GM19193 (cell line): ENCODE data around the gene INKA2.

Experiments
- POLR2A ChIP-seq: IDR thresholded peaks from 4 replicates; pipeline ENCODE4 v1.6.1; 2011; ENCODE audit not compliant: insufficient read depth, insufficient read length; ENCODE audit errors: extremely low read depth

The INKA2 gene

DNA sequence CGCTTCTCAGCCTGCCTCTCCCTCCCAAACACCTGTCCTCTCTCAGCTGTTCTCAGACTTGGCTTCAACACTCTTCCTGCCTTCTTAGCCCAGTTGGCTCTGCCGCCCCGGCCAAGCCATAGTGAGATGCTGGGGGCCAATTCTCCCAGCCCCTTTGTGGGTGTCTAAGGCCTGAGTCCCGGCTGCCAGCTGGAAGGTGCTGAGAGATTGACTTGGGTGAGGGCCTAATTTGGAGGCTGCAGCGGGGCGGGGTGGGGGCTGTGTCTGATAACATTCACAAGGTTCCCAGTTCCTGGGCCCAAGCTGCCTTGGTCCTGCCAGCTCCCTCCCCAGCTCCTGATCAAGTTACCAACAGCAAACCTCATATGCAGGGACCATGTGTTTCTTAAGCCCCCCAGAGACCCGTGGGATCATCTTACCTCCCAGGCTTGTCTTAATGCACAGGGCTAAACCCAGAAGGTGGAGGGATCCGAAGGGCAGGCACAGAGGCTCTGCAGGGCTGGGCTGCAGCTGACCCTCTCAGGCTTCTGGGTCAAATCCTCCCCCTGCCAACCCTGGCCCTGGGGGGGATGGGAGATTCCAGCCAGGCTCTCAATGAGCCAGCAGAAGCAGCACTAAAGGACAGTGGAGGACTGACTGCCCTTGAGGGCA, 9.8 kb downstream of the INKA2 start:
- no peak for TF ChIP-seq POLR2A

DNA sequence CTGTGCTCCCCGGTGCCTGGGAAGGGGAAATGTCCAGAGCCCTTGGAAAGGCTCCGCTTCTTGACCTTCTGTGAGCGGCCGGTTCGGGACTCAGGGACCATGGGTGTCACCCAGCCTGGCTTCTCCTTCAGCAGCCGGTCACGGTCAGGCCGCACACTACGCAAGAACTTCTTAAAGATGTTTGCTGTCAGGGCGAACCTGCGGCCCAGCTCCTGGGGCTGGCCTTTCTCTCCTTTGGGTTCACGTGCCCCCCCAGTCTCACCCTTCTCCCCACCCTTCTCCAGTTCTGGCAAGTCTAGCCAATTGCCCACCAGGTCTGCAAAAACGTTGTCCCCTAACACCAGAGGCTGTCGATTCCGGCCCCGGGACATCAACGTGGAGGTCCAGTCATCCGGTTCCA, 12.1 kb downstream of the INKA2 start:
- no peak for TF ChIP-seq POLR2A

- TF ChIP-seq POLR2A = no peak
Measured at GRCh38 chr1:111725192-111725591, 14.0 kb downstream of the INKA2 start.

DNA sequence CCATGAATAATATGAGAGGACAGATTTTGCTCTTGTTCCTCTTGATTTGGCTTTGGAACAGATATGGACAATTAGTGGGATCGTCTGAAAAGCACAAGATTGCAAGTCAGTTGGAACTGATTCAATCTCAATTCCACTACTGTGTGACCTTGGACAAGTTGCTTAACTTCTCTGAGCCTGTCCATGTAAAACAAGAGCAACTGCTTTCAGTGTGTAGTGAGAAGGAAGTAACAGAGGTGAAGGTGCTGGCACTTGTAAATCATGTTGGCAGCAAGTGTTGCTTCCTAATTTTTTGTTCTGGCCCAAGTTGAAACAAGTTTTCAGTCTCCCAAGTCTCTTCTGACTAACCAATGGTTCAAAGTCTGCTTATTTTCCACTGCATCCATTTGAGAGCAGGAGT, 15.3 kb downstream of the INKA2 start:
- TF ChIP-seq POLR2A = no peak

DNA sequence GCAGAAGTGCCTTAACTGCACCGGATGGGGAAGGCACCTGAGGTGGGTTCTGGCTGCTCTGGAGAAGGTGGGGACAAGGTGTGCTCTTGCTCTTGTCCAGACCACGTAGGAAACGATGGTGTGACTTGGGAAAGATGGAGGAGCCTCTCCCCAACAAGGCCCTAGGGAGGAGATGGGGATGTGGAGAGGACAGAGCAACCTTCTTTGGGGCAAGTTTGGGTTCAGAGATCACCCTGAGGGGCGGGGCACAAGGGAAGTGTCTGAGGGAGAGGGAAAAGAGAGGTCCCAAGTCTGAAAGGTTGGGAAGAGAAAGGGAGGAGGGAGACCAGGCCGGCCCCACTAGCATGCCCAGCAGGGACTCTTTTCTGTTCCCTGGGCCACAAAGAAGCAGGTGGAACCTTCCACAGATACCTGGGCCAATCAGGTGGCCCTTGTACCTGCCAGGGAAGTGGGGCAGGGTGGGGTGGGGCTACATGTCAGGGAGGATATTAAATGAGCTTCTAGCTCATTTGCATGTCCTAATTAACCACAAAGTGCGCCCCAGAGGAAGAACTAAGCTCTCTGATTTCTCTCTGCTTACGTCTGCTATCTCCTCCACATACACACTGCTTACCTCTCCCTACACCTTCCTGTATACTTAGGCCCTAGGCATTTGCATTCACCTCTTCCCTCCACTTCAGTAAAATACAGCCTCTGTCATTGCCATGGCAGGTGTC, 15.9 kb downstream of the INKA2 start:
- no peak for TF ChIP-seq POLR2A

DNA sequence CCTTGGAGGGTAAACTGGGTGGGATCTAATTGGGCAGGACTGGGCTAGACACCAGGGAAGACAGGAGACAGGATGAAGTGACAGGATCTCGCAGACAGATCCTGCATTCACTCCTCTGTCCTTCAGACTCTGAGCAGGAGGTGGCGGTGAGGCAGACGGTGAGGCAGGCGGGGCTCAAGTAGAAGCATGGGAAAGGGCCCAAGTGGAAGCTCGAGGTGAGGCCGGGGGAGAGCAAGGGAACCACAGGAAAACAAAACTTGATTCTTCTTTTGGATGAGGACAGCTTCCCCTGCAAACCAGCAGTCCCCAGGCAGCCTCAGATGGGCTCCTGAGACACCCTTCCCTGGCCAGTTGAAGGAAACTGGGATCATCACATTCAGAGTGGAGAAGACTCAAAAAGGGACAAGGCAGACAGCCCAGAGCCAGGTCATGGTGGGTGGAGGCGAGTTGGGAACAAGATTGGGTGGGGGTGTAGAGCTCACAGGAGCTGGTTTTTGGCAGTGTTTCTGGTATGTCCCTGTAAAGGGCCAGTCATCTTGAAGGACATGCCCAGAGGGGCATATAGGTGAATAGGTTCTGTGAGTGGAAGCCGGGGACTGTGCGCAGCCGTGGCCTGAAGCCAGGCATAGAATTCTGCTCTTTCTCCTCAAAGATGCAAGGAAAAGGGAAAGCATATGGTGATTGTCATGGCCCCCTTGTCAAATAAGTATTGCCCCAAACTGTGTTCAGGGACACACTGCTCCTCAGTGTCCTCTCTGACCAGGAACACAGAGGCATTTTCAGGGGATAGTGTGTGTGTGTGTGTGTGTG, 18.0 kb downstream of the INKA2 start:
- TF ChIP-seq POLR2A = no peak

DNA sequence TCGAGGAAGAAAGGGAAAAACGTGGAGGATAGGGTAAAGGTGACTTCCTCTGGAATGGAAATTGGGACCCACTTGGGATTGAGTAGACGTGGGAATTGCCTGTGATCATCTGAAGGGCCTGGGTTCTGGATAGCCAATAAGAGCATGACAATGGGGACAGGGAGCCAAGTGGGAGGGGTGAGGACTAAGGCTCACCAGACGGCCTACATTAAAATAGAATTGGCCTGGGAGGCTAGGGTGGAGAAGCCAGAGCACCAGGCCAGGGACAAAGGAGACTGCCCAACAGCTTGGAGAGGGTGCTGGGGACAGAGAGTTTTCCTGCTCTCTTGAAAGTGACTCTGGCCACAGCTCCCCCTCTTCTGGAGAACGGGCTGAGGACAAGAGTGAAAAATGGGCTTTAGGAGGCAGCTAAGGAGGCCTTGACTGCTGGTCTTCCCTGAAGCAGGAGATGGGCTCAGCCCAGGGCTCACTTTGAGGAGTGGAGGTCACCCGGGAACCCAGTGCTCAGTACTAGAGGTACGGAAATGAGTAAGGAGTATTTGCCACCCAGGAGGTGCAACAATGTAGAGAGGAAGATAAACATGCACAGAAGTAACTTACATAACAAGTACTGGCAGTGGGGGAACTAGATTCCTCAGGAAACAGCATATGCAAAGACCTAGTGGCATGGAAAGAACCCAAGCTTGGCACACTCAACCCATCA, 18.8 kb downstream of the INKA2 start:
- TF ChIP-seq POLR2A = no peak

- TF ChIP-seq POLR2A = no peak
Measured at GRCh38 chr1:111719674-111720132, 19.5 kb downstream of the INKA2 start.

GRCh38 chr1:111719135-111719534, 20.1 kb downstream of the INKA2 start:
- no peak for TF ChIP-seq POLR2A

DNA sequence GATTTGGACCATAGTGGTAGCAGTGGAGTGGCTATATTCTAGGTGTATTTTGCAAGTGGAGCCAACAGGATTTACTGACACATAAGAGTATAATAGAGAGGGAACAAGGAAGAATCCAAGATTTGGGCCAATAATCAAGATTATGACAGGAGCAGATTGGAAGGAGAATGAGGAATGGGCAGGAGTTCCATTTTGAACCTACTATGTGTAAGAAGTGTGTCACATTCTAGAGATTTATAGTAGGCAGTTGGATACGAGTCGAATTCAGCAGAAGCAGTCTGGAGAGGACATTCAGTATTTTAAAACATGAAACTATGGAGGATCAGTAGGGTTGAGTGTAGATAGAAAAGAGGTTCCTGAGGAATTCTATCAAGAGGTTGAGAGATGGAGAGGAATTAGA, 21.7 kb downstream of the INKA2 start:
- TF ChIP-seq POLR2A = no peak

DNA sequence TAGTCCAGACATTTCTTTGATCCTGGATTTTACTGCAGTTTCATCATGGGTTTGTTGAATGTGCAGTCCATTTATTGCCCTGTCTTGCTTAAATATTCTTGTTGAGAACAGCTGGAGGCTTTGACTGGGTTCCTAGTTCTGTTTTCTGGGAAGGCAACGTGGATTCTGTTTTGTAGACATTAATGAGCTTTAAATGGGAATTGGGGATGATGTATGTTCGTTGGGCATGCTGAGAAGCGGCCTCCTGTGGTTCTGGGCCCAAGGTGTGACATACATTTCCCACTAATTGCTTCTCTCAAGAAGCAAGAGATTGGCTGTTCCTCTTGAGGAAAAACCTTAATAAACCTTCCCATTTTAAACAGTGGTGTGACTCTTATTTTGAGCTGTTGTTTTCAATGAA, 22.9 kb downstream of the INKA2 start:
- no peak for TF ChIP-seq POLR2A

DNA sequence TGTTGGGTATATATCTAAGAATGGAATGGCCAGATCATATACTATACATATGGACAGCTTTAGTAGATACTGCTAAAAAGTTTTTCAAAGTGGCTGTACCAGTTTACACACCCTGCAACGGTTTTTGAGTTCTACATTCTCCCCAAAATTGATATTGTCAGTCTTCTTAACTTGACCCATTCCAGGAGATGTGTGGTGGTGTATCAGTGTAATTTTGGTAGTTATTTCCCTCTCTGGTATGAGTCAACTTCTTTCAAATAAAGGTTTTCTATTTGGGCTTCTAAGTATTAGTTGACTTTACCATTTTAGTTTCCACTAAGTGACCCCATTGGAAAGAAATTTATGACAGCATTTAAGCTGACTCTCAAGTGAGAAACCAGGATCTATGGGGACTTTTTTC, 29.2 kb downstream of the INKA2 start:
- TF ChIP-seq POLR2A = no peak

GRCh38 chr1:111707906-111708305, 31.3 kb downstream of the INKA2 start:
- TF ChIP-seq POLR2A = no peak

GRCh38 chr1:111706921-111707320, 32.3 kb downstream of the INKA2 start:
- no peak for TF ChIP-seq POLR2A

GRCh38 chr1:111705841-111706240, 33.4 kb downstream of the INKA2 start:
- no peak for TF ChIP-seq POLR2A
